PC-9 (cell line): Measurements from ENCODE around the gene PITX1. TPM values are rescaled to one million over a fixed set of nuclear protein-coding genes. Genes with fewer than 3 reads are reported as not detected.

ENCODE experiments used
- BruUV-seq: library from RNA; stranded (reverse); fragments of 400-500 nt; replicated peaks from 2 replicates; lab custom pipeline; 2021; lab: Mats Ljungman, UMichigan
- CTCF ChIA-PET: fragments of 300-600 bp; sonication (Branson Sonifier 250); formaldehyde crosslinking; loops from one replicate; lab custom pipeline; 2022; ENCODE audit warnings: antibody characterized with exemption; lab: Charles Lee
- POLR2A ChIA-PET: fragments of 300-600 bp; sonication (Branson Sonifier 250); formaldehyde crosslinking; loops from one replicate; lab custom pipeline; 2022; ENCODE audit warnings: antibody characterized with exemption; ENCODE audit not compliant: unreplicated experiment; lab: Charles Lee
- DNase-seq, 2 experiments: peaks; one replicate each; pipeline versions ENCODE4 v3.0.0 to v3.0.0-alpha.2; 2015 to 2022; ENCODE audit warnings: mixed read lengths in 1 of 2
- H2AFZ ChIP-seq: fragments of 200-600 bp; sonication (generic); 2 replicates; pipeline ENCODE4 v1.8.1; 2017; ENCODE audit warnings: antibody characterized with exemption
- H3F3A ChIP-seq: fragments of 200-600 bp; sonication (generic); 2 replicates; pipeline ENCODE4 v1.8.1; 2017; ENCODE audit warnings: antibody characterized with exemption, mild to moderate bottlenecking, low read depth; ENCODE audit not compliant: insufficient read depth
- H3K27ac ChIP-seq: fragments of 200-600 bp; sonication (generic); 2 replicates; pipeline ENCODE4 v1.6.1; 2016; ENCODE audit warnings: mixed run types
- H3K27me3 ChIP-seq: fragments of 200-600 bp; sonication (generic); 2 replicates; pipeline ENCODE4 v1.6.1; 2016; ENCODE audit warnings: low read depth, mixed run types; ENCODE audit not compliant: insufficient read depth
- H3K36me3 ChIP-seq: fragments of 200-600 bp; sonication (generic); 2 replicates; pipeline ENCODE4 v1.6.1; 2016; ENCODE audit warnings: low read depth, mixed run types
- H3K4me1 ChIP-seq: fragments of 200-600 bp; sonication (generic); replicated peaks from 2 replicates; pipeline ENCODE4 v1.6.1; 2016; ENCODE audit warnings: mixed run types; ENCODE audit not compliant: insufficient read depth
- H3K4me2 ChIP-seq: fragments of 200-600 bp; sonication (generic); 2 replicates; pipeline ENCODE4 v1.6.1; 2017; ENCODE audit warnings: mixed run types
- H3K4me3 ChIP-seq: fragments of 200-600 bp; sonication (generic); 2 replicates; pipeline ENCODE4 v1.6.1; 2016; ENCODE audit warnings: mixed run types
- H3K79me2 ChIP-seq: fragments of 200-600 bp; sonication (generic); 2 replicates; pipeline ENCODE4 v1.6.1; 2017; ENCODE audit warnings: low read depth, mixed run types
- H3K9me2 ChIP-seq: fragments of 200-600 bp; sonication (generic); 2 replicates; pipeline ENCODE4 v1.8.1; 2017; ENCODE audit warnings: mild to moderate bottlenecking; ENCODE audit not compliant: insufficient read depth
- H3K9me3 ChIP-seq: fragments of 200-600 bp; sonication (generic); 2 replicates; pipeline ENCODE4 v1.8.1; 2016; ENCODE audit warnings: low read depth; ENCODE audit not compliant: insufficient read depth
- H4K20me1 ChIP-seq: fragments of 200-600 bp; sonication (generic); 2 replicates; pipeline ENCODE4 v1.8.1; 2017; ENCODE audit not compliant: insufficient read depth
- CTCF ChIP-seq: fragments of 200-600 bp; sonication (generic); conservative IDR thresholded peaks from 2 replicates; pipeline ENCODE4 v1.6.1; 2017; ENCODE audit warnings: mixed run types, antibody characterized with exemption, mild to moderate bottlenecking, moderate library complexity
- EZH2 ChIP-seq: fragments of 200-600 bp; sonication (generic); IDR thresholded peaks from 2 replicates; pipeline ENCODE4 v1.8.0; 2017; ENCODE audit warnings: antibody characterized with exemption, low read depth
- intact Hi-C: fragments of 100-400 bp; cut with micrococcal nuclease; formaldehyde crosslinking; loops from one replicate; pipeline ENCODE4 v1.10.0; 2022; ENCODE audit not compliant: unreplicated experiment
- total RNA-seq: library from RNA; stranded (reverse); gene quantifications from 2 replicates; pipeline ENCODE4 v1.2.3, GENCODE V29; 2021

The PITX1 gene
- total RNA-seq, 1 experiment from 2014 or later: 27.8 TPM

GRCh38 chr5:135050244-135050767 lies 16.3 kb upstream of the PITX1 start:
- Histone ChIP-seq H3K27ac (no peak overlapping the region), H3K27me3 (no peaks in the 10 kb centered on the region), H3K9me3 (no peaks in the 10 kb centered on the region), H4K20me1 (no peaks in the 10 kb centered on the region), H3K4me3 (no peak overlapping the region), H3K4me2 (no peak overlapping the region), H3K36me3 (no peaks in the 10 kb centered on the region), H3K79me2 (no peaks in the 10 kb centered on the region), H3F3A (peaks cover 11% of the 10 kb centered on the region), H3K9me2 (no peaks in the 10 kb centered on the region), H3K4me1 (peaks cover 36% of the 10 kb centered on the region), H2AFZ (no peak overlapping the region)
- intact Hi-C loops: no loop called here
- DNase-seq: no peak
- BruUV-seq: no TSS peak
- CTCF ChIA-PET: no interaction called here
- POLR2A ChIA-PET: no interaction called here
- no peak for TF ChIP-seq CTCF
- no peak for TF ChIP-seq EZH2

GRCh38 chr5:135048930-135049329 lies 14.9 kb upstream of the PITX1 start:
- no peak for DNase-seq
- H3K79me2 ChIP-seq: no peaks in the 10 kb centered on the region
- CTCF ChIA-PET: no interaction called here
- no peak overlapping the region for H3K4me3 ChIP-seq
- BruUV-seq: no TSS peak
- H3K4me2 ChIP-seq: no peak overlapping the region
- POLR2A ChIA-PET: interaction anchor here (0.6 kb wide), 1 partner anchor 81 kb away, joined by 5 read pairs; no protein-coding TSS in a partner anchor
- no peaks in the 10 kb centered on the region for H4K20me1 ChIP-seq
- no peaks in the 10 kb centered on the region for H3K27me3 ChIP-seq
- H3K9me2 ChIP-seq: no peaks in the 10 kb centered on the region
- intact Hi-C loops: no loop called here
- TF ChIP-seq EZH2 (no peak), CTCF (no peak)
- peaks cover 36% of the 10 kb centered on the region for H3K4me1 ChIP-seq
- no peak overlapping the region for H3K27ac ChIP-seq
- no peak overlapping the region for H2AFZ ChIP-seq
- no peaks in the 10 kb centered on the region for H3K9me3 ChIP-seq
- no peaks in the 10 kb centered on the region for H3K36me3 ChIP-seq
- H3F3A ChIP-seq: peaks cover 11% of the 10 kb centered on the region

GRCh38 chr5:135048286-135048685 lies 14.3 kb upstream of the PITX1 start:
- BruUV-seq: no TSS peak
- Histone ChIP-seq H3K9me3 (no peaks in the 10 kb centered on the region), H3K36me3 (no peaks in the 10 kb centered on the region), H3K27ac (no peak overlapping the region), H4K20me1 (no peaks in the 10 kb centered on the region), H3K4me2 (no peak overlapping the region), H3K79me2 (no peaks in the 10 kb centered on the region), H3K4me1 (peaks cover 36% of the 10 kb centered on the region), H3K27me3 (no peaks in the 10 kb centered on the region), H2AFZ (no peak overlapping the region), H3K9me2 (no peaks in the 10 kb centered on the region), H3F3A (peaks cover 11% of the 10 kb centered on the region), H3K4me3 (no peak overlapping the region)
- POLR2A ChIA-PET: interaction anchor here (0.6 kb wide), 1 partner anchor 80 kb away, joined by 5 read pairs; no protein-coding TSS in a partner anchor
- no peak for DNase-seq
- TF ChIP-seq EZH2 (no peak), CTCF (no peak)
- CTCF ChIA-PET: interaction anchor here (0.6 kb wide), 1 partner anchor 140 kb away, joined by 3 read pairs; no protein-coding TSS in a partner anchor
- intact Hi-C loops: no loop called here
